Activated CD4-positive, alpha-beta memory T cell treated with anti-CD3 and anti-CD28 coated beads for 36 hours (primary cell): Measurements from ENCODE around the gene AFF3. TPM values are rescaled to one million over a fixed set of nuclear protein-coding genes. Genes with fewer than 3 reads are reported as not detected.

Experiments
- CTCF ChIA-PET: fragments of 350-600 bp; sonication (Branson Sonifier 250); formaldehyde crosslinking; loops from one replicate; lab custom pipeline; 2021; ENCODE audit warnings: antibody characterized with exemption, inconsistent platforms; lab: Charles Lee
- POLR2A ChIA-PET: fragments of 350-600 bp; sonication (Branson Sonifier 250); formaldehyde crosslinking; loops from one replicate; lab custom pipeline; 2021; ENCODE audit warnings: antibody characterized with exemption; lab: Charles Lee
- DNase-seq: peaks from one replicate; pipeline ENCODE4 v3.0.0-alpha.2; 2020
- H3K27ac Mint-ChIP-seq: one replicate; pipeline ENCODE4 v1.8.0; 2021; ENCODE audit warnings: mixed read lengths
- H3K27me3 Mint-ChIP-seq: one replicate; pipeline ENCODE4 v1.8.0; 2021; ENCODE audit warnings: mixed read lengths
- H3K36me3 Mint-ChIP-seq: one replicate; pipeline ENCODE4 v1.8.0; 2021; ENCODE audit warnings: mixed read lengths
- H3K4me1 Mint-ChIP-seq: one replicate; pipeline ENCODE4 v1.8.0; 2021; ENCODE audit warnings: low read depth, mixed read lengths
- H3K4me3 Mint-ChIP-seq: one replicate; pipeline ENCODE4 v1.8.0; 2021; ENCODE audit warnings: mild to moderate bottlenecking, mixed read lengths
- H3K9me3 Mint-ChIP-seq: one replicate; pipeline ENCODE4 v1.8.0; 2021; ENCODE audit warnings: mixed read lengths
- intact Hi-C: fragments of 100-400 bp; cut with micrococcal nuclease; formaldehyde crosslinking; loops from one replicate; pipeline ENCODE4 v1.15.1; 2023
- total RNA-seq, 2 experiments: library from RNA; stranded (reverse); gene quantifications; one replicate each; pipeline ENCODE4 v1.2.3, GENCODE V29; 2021

The AFF3 gene
- total RNA-seq, 2 experiments from 2014 or later: 0.22 to 0.59 TPM

- no peak for DNase-seq
- no peaks in the 10 kb centered on the region for H3K9me3 Mint-ChIP-seq
- POLR2A ChIA-PET: no interaction called here
- no peak overlapping the region for H3K4me3 Mint-ChIP-seq
- H3K27me3 Mint-ChIP-seq: no peaks in the 10 kb centered on the region
- H3K36me3 Mint-ChIP-seq: no peaks in the 10 kb centered on the region
- CTCF ChIA-PET: no interaction called here
- no peaks in the 10 kb centered on the region for H3K4me1 Mint-ChIP-seq
- intact Hi-C loops: no loop called here
- no peak overlapping the region for H3K27ac Mint-ChIP-seq
Observed at GRCh38 chr2:100021791-100022340, 120.5 kb downstream of the AFF3 start.

GRCh38 chr2:100019499-100019898, 122.9 kb downstream of the AFF3 start:
- H3K27ac Mint-ChIP-seq: no peak overlapping the region
- no peaks in the 10 kb centered on the region for H3K4me1 Mint-ChIP-seq
- DNase-seq: no peak
- H3K27me3 Mint-ChIP-seq: no peaks in the 10 kb centered on the region
- ChIA-PET CTCF (no interaction called here), POLR2A (no interaction called here)
- H3K4me3 Mint-ChIP-seq: no peak overlapping the region
- no peaks in the 10 kb centered on the region for H3K9me3 Mint-ChIP-seq
- intact Hi-C loops: no loop called here
- H3K36me3 Mint-ChIP-seq: no peaks in the 10 kb centered on the region

- POLR2A ChIA-PET: no interaction called here
- no peak overlapping the region for H3K4me3 Mint-ChIP-seq
- DNase-seq: no peak
- no peaks in the 10 kb centered on the region for H3K9me3 Mint-ChIP-seq
- H3K36me3 Mint-ChIP-seq: no peaks in the 10 kb centered on the region
- H3K27ac Mint-ChIP-seq: no peak overlapping the region
- intact Hi-C loops: no loop called here
- no peaks in the 10 kb centered on the region for H3K27me3 Mint-ChIP-seq
- H3K4me1 Mint-ChIP-seq: no peaks in the 10 kb centered on the region
- CTCF ChIA-PET: interaction anchor here (1.1 kb wide), 1 partner anchor 179 kb away, joined by 3 read pairs; no protein-coding TSS in a partner anchor
Observed at GRCh38 chr2:100018341-100019193, 123.8 kb downstream of the AFF3 start.

GRCh38 chr2:100017633-100018032, 124.8 kb downstream of the AFF3 start:
- H3K4me3 Mint-ChIP-seq: no peak overlapping the region
- DNase-seq: no peak
- H3K27me3 Mint-ChIP-seq: no peaks in the 10 kb centered on the region
- CTCF ChIA-PET: interaction anchor here (0.6 to 1.1 kb wide), 2 partner anchors 24 to 180 kb away, joined by 3 read pairs; no protein-coding TSS in a partner anchor
- no peak overlapping the region for H3K27ac Mint-ChIP-seq
- no peaks in the 10 kb centered on the region for H3K36me3 Mint-ChIP-seq
- POLR2A ChIA-PET: no interaction called here
- no peaks in the 10 kb centered on the region for H3K4me1 Mint-ChIP-seq
- intact Hi-C loops: no loop called here
- no peaks in the 10 kb centered on the region for H3K9me3 Mint-ChIP-seq

GRCh38 chr2:100016756-100017155, 125.6 kb downstream of the AFF3 start:
- POLR2A ChIA-PET: no interaction called here
- Mint-ChIP-seq H3K4me3 (no peak overlapping the region), H3K27me3 (no peaks in the 10 kb centered on the region), H3K9me3 (no peaks in the 10 kb centered on the region), H3K36me3 (no peaks in the 10 kb centered on the region), H3K27ac (no peak overlapping the region), H3K4me1 (no peaks in the 10 kb centered on the region)
- CTCF ChIA-PET: no interaction called here
- intact Hi-C loops: no loop called here
- no peak for DNase-seq

GRCh38 chr2:100015849-100016248, 126.5 kb downstream of the AFF3 start:
- ChIA-PET CTCF (no interaction called here), POLR2A (no interaction called here)
- no peak overlapping the region for H3K4me3 Mint-ChIP-seq
- no peaks in the 10 kb centered on the region for H3K36me3 Mint-ChIP-seq
- DNase-seq: no peak
- H3K27ac Mint-ChIP-seq: no peak overlapping the region
- no peaks in the 10 kb centered on the region for H3K9me3 Mint-ChIP-seq
- no peaks in the 10 kb centered on the region for H3K4me1 Mint-ChIP-seq
- H3K27me3 Mint-ChIP-seq: no peaks in the 10 kb centered on the region
- intact Hi-C loops: no loop called here

GRCh38 chr2:100013892-100014677, 128.3 kb downstream of the AFF3 start:
- no peaks in the 10 kb centered on the region for H3K36me3 Mint-ChIP-seq
- H3K4me1 Mint-ChIP-seq: no peaks in the 10 kb centered on the region
- no peak for DNase-seq
- POLR2A ChIA-PET: no interaction called here
- no peak overlapping the region for H3K27ac Mint-ChIP-seq
- intact Hi-C loops: no loop called here
- H3K27me3 Mint-ChIP-seq: no peaks in the 10 kb centered on the region
- no peak overlapping the region for H3K4me3 Mint-ChIP-seq
- no peaks in the 10 kb centered on the region for H3K9me3 Mint-ChIP-seq
- CTCF ChIA-PET: no interaction called here

- Mint-ChIP-seq H3K4me3 (no peak overlapping the region), H3K27ac (no peak overlapping the region), H3K27me3 (no peaks in the 10 kb centered on the region), H3K9me3 (no peaks in the 10 kb centered on the region), H3K36me3 (no peaks in the 10 kb centered on the region), H3K4me1 (no peaks in the 10 kb centered on the region)
- POLR2A ChIA-PET: no interaction called here
- intact Hi-C loops: no loop called here
- CTCF ChIA-PET: no interaction called here
- DNase-seq: no peak
Observed at GRCh38 chr2:100012561-100012960, 129.8 kb downstream of the AFF3 start.

GRCh38 chr2:100011272-100011731, 131.1 kb downstream of the AFF3 start:
- H3K27ac Mint-ChIP-seq: no peak overlapping the region
- no peaks in the 10 kb centered on the region for H3K27me3 Mint-ChIP-seq
- H3K36me3 Mint-ChIP-seq: no peaks in the 10 kb centered on the region
- intact Hi-C loops: no loop called here
- ChIA-PET POLR2A (interaction anchor here (0.5 kb wide), 1 partner anchor 21 kb away, joined by 4 read pairs; no protein-coding TSS in a partner anchor), CTCF (no interaction called here)
- no peaks in the 10 kb centered on the region for H3K9me3 Mint-ChIP-seq
- H3K4me1 Mint-ChIP-seq: no peaks in the 10 kb centered on the region
- H3K4me3 Mint-ChIP-seq: no peak overlapping the region
- DNase-seq: no peak

- intact Hi-C loops: no loop called here
- H3K36me3 Mint-ChIP-seq: no peaks in the 10 kb centered on the region
Observed at GRCh38 chr2:100010606-100011005, 131.8 kb downstream of the AFF3 start.

GRCh38 chr2:100009743-100010142, 132.6 kb downstream of the AFF3 start:
- no peak overlapping the region for H3K27ac Mint-ChIP-seq
- no peak for DNase-seq

More at GRCh38 chr2:100010606-100011005, 131.8 kb downstream of the AFF3 start:
- H3K27ac Mint-ChIP-seq: no peak overlapping the region
- no peaks in the 10 kb centered on the region for H3K4me1 Mint-ChIP-seq
- no peak overlapping the region for H3K4me3 Mint-ChIP-seq
- POLR2A ChIA-PET: interaction anchor here (0.5 kb wide), 1 partner anchor 22 kb away, joined by 4 read pairs; no protein-coding TSS in a partner anchor
- CTCF ChIA-PET: no interaction called here
- DNase-seq: no peak
- H3K9me3 Mint-ChIP-seq: no peaks in the 10 kb centered on the region
- H3K27me3 Mint-ChIP-seq: no peaks in the 10 kb centered on the region

GRCh38 chr2:100008956-100009355, 133.4 kb downstream of the AFF3 start:
- intact Hi-C loops: no loop called here
- Mint-ChIP-seq H3K4me1 (no peaks in the 10 kb centered on the region), H3K27me3 (peaks cover 1% of the 10 kb centered on the region), H3K36me3 (no peaks in the 10 kb centered on the region), H3K27ac (no peak overlapping the region), H3K4me3 (no peak overlapping the region), H3K9me3 (no peaks in the 10 kb centered on the region)
- POLR2A ChIA-PET: no interaction called here
- CTCF ChIA-PET: no interaction called here
- DNase-seq: no peak

More at GRCh38 chr2:100009743-100010142, 132.6 kb downstream of the AFF3 start:
- intact Hi-C loops: no loop called here
- Mint-ChIP-seq H3K4me3 (no peak overlapping the region), H3K27me3 (no peaks in the 10 kb centered on the region), H3K9me3 (no peaks in the 10 kb centered on the region), H3K36me3 (no peaks in the 10 kb centered on the region), H3K4me1 (no peaks in the 10 kb centered on the region)
- ChIA-PET POLR2A (no interaction called here), CTCF (no interaction called here)
